ENCODE data around the gene KAZN.

- TF ChIP-seq POLR2A (IDR thresholded peaks at IDR 0.05), result no peak
- no peak for TF ChIP-seq CTCF (IDR thresholded peaks at IDR 0.05)
Measured at GRCh38 chr1:15145327-15145726, 546.8 kb downstream of the KAZN start.

All from body of pancreas (tissue), 4 donors.